ENCODE measurements around the gene STAB1. TPM values are rescaled to one million over a fixed set of nuclear protein-coding genes. Genes with fewer than 3 reads are reported as not detected.
A peak's percentile ranks its signal among the peaks of the same experiment; 100 is the strongest.

The STAB1 gene
- total RNA-seq, 1 donor from 2014 or later: 14.8 TPM

DNA sequence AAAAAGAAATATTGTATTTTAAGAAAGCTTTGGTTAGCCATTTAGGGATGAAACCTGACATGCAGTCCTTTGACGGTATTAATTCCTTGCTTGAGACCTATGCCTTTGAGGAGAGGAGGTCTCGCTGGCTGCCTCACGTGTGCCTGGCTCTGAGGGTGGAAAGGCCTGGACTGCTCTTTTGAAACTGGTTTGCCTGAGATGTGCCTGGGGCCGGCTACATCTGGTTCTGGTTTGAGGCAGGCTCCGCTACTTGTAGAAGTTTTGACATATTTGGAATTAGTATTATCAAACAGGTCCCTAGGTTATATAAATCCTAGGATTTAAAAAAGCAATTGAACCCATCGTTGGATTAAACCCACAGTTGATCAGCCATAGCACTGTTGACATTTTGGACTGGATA is 33.3 kb upstream of the STAB1 start:
- DNase-seq: no peak

DNA sequence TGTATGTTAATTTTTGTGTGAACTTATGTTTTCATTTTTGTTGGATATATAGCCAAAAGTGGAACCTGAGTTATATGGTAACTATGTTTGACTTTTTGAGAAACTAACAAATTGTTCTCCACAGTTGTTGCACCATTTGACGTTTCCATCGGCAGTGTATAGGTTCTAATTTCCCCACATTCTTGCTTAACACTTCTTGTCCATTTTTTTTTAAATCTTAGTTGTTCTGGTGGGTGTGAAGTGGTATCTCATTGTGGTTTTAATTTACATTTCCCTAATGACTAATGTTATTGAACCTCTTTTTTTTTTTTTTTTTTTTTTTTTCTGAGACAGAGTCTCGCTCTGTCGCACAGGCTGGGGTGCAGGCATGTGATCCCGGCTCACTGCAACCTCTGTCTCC is 31.7 kb upstream of the STAB1 start:
- DNase-seq: no peak

DNA sequence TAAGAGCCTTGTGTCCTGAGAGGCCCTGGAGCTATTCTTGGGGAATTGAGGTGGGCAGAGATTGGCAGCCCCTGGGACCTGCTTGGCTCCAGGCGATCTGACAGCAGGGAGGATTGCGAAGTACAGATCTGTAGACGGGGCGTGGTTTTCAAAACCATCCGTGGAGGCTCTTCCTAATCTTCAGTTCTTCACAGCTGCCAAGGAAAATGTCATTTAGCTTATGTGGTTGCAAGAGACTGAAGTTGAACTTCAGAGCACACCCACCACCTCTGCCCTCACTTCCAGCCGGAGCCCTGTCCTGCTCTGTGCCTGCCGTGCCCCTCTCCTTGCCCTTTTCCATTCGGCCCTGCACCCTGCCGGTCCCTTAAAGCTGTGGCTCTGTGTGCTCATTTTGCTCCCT is 26.8 kb upstream of the STAB1 start:
- DNase-seq: peak; percentile 30

DNA sequence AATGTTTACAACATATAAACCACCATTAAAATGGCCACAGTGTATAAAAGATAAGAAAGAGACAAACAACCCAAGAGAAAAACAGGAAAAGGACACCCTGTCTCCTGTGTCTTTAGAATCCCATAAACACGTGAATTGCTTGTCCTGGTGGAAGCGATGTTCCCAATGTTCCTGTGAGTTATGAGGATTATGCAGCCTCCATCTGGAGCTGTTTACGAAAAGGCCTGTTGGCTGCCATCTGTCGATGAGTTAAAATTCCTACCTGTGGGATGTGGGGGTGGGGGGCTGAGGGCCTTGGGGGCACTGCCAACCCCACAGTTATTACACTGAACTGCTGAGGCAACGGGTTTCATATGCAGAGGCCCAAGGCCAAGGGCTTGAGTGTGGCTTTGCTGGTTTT is 26.1 kb upstream of the STAB1 start:
- DNase-seq: peak; percentile 29

DNA sequence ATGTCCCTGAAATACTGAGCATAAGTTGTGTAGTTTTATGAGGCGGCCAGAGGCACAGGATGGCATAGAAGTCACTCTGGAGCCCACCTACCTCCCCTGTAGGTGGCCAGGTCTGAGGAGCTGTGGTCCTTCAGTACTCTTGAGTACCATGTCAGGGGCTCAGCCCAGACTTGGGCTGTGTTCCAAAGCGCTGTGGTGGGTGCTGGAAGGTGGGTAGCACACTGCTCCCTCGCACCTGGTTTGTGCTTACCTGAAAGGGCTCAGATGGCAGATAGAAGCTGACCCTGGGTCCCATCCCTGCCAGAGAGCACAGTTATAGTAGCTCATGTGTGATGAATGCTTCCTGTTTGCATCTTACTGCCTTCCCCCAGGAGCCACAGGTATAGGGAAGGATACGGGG is 24.2 kb upstream of the STAB1 start:
- no peak for DNase-seq

DNA sequence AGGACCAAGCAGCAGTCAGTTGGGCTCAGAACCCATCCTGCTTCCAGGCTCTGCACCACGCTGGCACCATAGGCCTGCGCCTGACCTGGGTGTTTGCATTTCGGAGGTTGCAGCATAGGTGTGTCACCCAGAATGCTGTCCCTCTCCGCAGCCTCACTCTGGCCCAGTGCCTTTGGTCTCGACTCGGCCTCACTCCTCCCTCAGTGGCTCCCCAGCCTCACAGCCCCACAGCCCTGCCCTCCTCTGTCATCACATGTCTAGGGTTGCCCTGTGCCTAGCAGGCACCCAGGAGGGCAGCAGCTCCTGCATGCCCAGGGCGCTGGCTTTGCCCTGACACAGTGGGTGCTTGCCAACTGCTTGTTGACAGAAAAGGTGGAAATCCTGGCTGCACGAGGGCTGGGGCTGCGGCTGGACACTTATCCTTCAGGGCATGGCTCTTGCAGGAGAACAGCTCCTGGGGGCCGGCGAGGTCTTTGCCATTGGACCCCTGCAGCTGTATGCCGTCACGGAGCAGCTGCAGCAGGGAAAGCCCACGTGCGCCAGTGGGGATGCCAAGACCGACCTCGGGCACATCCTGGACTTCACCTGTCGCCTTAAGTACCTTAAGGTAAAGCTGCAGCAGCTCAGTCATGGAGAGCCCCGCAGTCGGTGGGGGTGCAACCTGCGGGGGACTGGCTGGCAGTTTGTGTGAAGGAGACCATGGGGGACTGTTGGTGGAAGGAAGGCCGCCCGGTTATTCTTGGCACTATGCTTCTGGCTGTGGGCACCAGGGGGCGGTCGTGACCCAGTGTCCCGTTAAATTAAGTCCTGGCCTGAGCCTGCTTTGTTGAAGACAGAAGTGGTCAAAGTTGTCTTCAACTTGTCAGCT is 23.5 kb upstream of the STAB1 start:
- DNase-seq: no peak

DNA sequence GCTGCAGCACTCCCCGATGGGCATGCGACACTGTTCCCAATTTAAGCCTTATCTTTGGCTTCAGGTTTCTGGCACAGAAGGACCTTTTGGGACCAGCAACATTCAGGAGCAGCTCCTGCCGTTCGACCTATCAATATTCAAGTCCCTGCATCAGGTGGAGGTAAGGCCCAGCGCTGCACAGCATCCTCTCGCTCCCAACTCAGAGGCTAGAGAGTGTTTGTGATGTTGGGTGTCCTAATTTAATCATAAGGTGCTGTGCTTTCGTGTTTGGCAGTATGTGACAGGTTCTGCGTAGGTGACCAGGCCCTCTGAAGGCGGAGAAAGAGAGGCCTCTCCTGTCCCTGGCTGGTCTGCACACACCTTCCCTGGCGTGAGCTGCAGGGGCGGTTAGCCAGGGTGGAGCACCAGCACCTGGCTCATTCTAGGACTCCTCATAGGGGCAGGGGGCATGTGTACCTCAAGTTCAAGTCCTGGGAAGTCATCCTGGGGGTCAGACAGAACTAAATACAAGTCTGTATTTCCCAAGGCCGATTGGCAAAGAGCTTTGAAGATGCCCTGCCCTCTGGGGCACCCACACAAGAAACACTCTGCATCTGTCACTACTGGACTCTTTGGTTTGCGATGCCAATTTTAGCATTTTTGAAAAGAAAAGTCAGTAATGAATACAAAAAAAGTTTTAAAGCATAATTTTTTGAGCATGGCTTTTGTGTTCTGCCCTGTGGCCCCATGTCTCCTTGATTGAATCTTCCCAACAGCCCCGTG is 22.7 kb upstream of the STAB1 start:
- no peak for DNase-seq

DNA sequence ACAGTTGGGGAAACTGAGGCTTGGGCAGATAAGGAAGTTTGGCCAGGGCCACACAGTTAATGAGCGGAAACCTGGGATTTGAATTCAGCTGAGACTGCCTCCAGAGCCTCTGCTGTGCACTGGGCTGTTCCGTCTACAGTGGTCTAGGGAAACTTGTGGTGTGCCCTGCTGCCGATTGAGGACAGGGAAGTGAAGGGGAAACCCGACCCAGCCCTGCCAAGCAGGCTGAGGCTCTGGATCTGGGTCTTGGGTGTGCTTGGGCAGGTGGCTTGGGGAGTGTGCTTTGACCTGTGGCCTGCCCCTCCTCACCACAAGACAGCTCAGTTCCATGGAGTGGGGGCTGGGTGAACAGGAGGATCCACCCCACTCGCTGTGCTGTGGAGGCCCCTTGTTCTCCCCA is 22.1 kb upstream of the STAB1 start:
- DNase-seq: no peak

DNA sequence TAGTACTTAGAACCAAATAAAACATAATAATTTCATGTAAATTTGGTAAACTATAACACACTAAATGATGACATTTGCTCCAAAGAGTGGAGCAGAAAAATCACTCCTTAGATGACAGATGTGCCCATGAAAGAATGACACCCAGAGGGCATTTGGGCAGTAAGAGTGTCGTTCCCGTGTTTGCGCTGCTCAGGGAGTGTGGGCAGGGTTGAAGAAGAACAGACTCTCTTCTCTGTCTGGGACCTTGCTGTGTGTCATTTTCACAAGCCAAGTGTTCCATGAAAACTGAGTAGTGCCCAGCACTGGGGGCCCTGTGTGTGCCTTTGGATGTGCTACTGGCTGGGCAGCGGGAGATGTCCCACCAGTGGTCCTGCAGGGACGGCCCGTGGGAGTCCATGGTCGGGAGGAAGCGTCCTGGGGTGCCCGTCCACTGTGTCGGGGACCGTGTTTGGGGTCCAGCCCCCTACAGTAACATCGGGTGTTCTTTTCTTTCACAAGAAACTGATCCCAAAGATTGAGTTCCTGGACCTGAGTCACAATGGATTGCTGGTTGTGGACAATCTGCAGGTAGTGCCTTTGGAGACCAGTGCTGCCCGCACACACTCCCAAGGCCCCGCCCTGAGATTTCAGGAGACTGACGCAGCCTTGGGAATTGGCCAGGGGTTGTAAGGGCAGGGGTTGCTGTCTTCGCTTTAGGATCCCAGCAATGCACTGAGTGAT is 17.9 kb upstream of the STAB1 start:
- DNase-seq: no peak

DNA sequence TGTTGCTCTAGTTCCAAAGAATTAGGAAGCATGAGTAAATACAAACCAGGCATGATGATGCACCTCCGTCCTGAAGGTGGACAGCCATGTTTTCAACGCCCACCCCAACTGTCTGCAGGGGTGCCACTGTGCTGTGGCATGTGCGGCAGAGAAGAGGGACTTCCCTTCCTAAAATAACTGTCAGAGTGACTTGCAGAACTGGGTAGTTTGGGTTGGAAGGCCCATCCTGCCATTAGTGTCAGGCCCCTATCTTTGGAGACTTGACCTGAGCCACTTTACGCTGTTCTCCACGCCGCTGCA is 17.4 kb upstream of the STAB1 start:
- DNase-seq: no peak

DNA sequence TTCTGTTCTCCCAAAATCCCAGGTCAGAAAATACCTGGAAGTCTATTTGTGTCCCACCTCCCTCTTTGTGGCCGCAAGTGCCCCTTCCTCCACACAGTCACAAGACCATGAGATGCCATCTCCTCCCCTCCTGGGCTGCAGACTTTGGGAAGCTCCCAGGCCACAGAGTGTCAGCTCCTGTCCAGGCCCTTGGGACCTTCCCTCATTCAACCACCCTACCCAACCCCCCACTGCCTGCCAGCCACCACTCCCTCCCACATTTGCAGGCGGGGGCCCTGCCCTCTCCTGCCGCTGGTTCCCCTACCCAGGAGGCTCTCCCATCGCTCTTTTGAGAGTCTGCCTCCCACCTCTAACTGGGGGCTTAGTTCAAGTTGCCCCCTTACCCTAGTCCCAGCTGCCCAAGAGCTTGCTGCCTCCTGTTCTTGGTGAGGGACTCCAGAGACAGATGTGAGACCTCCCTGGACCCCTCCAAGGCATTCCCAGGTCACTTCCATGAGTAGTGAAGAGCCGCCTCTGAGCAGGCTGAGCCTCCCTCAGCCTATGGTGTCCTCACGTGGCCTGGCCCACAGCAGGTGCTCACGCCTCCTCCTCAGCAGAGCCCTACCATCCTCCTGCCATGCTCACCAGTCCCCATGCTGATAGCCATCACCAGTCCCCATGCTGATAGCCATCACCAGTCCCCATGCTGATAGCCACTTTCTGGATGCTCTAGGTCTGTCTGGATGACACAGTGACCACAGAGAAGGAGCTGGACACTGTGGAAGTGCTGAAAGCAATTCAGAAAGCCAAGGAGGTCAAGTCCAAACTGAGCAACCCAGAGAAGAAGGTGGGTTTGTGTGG is 15.9 kb upstream of the STAB1 start:
- no peak for DNase-seq

DNA sequence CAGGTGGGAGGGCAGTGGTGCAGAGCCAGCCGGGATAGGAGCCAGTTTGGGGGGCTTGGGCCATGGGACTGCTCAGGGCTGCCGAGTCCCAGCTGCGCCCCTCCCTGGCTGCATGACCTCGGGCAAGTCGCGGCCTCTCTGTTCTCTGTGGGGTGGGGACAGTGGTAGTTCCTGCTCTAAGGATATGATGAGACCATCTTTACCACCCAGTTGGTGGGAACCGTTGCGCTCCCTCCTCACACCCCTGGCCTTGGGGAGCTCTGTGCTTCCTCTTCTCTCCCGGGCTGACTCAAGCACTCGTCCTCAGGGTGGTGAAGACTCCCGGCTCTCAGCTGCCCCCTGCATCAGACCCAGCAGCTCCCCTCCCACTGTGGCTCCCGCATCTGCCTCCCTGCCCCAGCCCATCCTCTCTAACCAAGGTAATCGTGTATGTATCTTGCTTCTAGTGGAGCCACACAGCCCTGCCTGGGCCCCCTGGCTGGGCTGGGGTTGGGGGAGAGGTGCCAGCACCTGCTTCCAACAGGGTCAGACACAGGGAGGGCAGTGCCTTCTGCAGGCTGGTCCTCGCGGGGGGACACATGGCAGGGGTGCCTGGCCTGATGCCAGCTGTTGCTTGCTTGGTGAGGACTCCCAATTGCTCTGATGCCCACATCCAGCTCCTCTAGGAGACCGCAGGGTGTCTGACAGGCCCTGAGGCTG is 15.1 kb upstream of the STAB1 start:
- DNase-seq: no peak

DNA sequence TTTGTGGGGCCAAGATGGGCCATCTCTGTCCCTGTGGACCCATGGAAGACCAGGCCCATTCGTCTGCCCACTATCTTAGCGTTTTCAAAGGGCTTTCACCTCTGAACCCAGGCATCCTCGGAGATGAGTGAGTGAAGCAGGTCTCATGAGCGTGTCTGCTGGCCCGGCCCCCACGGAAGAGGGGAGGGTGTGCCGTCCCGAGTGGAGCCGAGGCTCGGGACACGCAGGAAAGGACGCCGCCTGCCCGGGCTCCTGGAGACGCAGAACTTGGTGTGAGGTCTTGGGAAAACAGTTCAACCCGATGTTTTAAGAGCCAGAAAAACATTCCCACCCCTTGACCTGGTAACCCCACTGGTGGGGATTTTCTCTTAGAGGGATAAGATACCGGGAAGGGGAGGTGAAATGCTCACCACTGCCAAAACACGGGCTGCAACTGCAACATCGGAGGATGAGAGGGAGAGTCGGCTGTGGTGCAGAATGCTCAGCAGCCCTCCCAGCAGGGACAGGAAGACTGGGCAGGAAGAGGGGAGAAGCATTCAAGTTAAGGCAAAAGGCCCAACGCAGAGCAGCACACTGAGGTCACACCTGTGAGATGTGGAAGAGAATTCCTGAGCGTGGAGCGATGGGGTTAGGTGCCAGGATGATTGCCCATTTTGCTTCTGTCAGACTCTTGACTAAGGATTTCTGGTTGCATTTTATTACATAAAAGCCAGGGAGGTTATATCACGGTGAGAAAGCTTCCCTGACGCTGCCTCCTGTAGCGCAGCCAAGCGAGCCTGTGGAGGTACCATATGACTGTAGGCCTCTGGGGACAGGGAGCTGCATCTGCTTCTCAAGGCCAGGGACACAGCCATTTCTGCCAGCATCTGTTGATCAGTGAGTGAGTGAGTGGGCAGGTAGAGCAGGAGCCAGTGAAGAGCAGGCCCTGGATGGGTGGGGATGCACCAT is 14.1 kb upstream of the STAB1 start:
- DNase-seq: peak; percentile 41

DNA sequence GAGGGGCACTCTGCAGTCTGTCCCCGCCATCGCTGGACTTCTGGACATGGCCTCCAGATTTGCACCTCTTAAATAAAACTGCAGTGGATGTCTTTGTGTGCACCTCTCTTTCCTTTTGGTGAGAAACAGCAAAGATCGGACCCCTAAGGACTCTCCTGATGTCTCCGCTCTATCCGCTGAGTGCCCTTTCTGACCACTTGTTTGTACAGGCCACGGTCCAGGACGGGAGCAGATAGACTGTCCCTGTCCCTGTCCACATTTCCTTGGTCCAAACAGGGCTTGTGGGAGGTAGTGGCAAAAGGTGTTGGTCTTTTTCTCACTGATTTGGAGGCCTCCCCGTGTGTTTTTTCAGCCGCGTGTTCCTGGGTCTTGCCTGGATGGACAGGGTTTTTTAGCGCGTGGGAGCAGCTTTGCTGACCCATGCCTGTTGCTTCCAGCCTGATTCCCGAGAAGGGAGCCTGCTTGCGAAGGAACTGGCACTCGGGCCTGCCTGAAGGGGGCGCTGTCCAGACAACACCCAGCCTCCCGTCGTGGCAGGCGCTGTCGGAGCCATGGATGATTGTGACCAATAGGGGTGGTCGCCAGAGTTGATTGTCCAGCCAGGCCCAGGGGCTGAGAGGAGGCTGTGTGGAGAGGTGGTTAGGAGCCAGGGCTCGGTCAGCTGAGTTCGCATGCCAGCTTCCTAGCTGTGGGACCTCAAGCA is 13.2 kb upstream of the STAB1 start:
- DNase-seq: no peak

DNA sequence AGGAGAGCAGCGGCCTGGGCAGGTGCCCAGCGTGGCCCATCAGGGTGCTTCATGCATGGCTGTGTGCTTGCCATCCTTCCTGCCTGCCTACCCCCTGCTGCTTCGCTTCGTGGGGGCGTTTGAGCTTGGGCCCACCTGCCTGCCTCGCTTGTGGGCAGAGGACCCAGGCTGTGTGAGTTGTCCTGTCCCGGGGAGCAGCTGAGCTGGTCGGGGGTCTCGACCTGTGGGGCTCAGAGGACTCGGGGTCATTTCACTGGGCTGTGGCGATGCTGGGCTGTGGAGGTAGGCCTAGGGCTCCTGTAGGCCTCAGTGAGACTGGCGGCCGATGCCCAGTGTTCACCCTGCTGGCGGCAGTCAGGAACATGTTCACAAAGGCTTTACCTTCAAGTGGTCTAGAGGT is 12.1 kb upstream of the STAB1 start:
- no peak for DNase-seq

DNA sequence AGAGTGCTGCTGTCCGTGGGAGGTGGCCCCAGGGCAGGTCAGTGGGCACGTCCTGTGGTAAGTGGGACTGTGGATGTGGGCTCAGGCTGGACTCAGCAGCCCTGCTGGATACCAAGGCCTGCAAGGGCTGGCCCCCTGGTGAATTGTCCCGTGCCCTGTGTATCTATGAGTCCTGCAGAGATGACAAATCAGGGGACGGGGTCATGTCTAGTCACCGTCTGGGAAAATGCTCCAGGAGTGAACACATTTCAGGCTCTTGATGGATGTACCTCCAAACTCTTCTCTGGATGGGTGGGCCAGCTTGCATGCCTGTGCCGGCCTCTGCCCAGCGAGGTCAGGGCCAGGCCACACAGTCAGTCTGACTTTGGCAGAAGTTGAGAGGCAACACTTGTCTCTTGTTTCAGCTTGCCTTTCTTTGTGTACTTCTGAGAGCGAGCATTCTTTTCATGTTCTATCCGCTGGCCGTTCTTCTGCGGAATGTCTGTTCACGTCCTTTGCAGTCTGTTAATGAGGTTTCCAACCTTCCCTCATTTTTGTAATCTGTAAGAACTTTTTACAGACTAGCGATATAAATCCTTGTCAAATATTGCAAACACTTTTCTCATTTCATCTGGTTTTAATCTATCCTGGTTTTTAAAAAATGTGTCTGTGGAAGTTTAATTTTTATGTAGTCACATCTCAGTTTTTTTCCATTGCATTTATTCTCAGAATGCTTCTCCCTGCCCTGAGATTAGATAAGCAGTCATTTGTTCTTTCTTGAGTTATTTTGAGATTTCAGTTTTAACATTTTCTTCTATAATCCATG is 11.4 kb upstream of the STAB1 start:
- DNase-seq: no peak

DNA sequence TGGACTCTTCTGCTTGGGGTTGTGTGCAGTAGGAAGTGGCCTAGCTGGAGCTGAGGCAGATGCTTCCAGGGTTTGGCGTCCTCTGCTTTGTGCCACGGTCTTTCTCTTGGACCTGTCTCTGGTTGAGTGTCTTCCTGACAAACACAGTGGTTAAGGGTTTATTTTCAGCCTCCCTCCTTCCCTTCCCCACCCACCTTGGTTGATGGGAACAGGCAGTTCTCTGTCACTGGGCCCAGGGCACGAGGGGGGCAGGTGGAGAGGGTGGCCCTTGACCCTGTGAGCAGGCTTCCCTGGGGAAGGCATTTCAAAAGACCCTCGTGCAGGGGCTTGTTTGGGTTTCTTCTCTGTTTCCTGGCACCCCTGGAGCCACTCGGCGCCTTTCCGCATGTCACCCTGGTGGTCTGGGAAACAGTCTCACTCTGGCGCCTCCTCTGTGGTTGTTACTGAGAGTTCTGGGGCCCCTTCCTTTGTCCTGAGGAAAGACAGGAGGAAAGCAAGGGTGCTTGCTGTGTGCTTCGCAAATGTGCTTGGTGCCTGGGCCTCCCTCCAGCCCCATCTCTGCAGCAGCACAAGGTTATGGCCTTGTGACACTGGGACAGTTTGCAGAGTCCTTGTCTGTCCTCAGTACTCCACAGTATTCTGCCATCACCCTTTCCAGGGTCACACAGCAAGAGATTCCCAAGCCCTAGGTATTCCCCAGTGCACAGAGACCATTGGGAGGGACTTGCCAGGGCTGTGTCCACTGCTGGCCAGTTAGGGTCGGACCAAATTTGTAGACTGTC is 10.3 kb upstream of the STAB1 start:
- no peak for DNase-seq
